ENCODE results near the gene MARCHF5. TPM values are rescaled to one million over a fixed set of nuclear protein-coding genes. Genes with fewer than 3 reads are reported as not detected.

MARCHF5 gene
- total RNA-seq, 1 experiment from 2014 or later: 32.2 TPM

GRCh38 chr10:92284112-92284704 is 6.8 kb upstream of the MARCHF5 start:
- DNase-seq (ENCODE audit: low spot score) (no peak), ATAC-seq (no peak)
- Mint-ChIP-seq H3K27ac (peak overlapping the region; percentile 17; the same call in 1 of the 2 replicates), H3K4me3 (no peak overlapping the region), H3K4me1 (no peaks in the 10 kb centered on the region), H3K27me3 (ENCODE audit: low read depth) (no peaks in the 10 kb centered on the region), H3K9me3 (no peaks in the 10 kb centered on the region), H3K36me3 (no peaks in the 10 kb centered on the region)
- CTCF ChIA-PET: no interaction called here
- POLR2A ChIA-PET: no interaction called here
- TF ChIP-seq FOXK1 (CRISPR knock-in tag; IDR thresholded peaks at IDR 0.05): no peak

- ChIA-PET CTCF (interaction anchor here (0.6 to 3.2 kb wide), 22 partner anchors 10 to 649 kb away, joined by 3 to 21 read pairs (median 4); no protein-coding TSS in a partner anchor), POLR2A (interaction anchor here (0.5 to 1.2 kb wide), 7 partner anchors 44 to 202 kb away, joined by 3 to 8 read pairs (median 4); no protein-coding TSS in a partner anchor)
- Mint-ChIP-seq H3K27me3 (ENCODE audit: low read depth) (no peaks in the 10 kb centered on the region), H3K9me3 (no peaks in the 10 kb centered on the region), H3K36me3 (0 out of 2 replicates have a peak, but pooled peaks cover 8% of the 10 kb centered on the region), H3K4me3 (peak overlapping the region; percentile 95), H3K27ac (peak overlapping the region; percentile 93), H3K4me1 (peaks cover 20% of the 10 kb centered on the region)
- TF ChIP-seq ETV6 (CRISPR knock-in tag; IDR thresholded peaks at IDR 0.05) (no peak), AR (CRISPR knock-in tag; IDR thresholded peaks at IDR 0.05) (no peak), SOX15 (CRISPR knock-in tag; IDR thresholded peaks at IDR 0.05) (no peak), ZNF138 (CRISPR knock-in tag; conservative IDR thresholded peaks at IDR 0.05) (no peak), ZNF423 (CRISPR knock-in tag; IDR thresholded peaks at IDR 0.05) (no peak), USF1 (CRISPR knock-in tag; IDR thresholded peaks at IDR 0.05) (no peak), OVOL2 (CRISPR knock-in tag; IDR thresholded peaks at IDR 0.05; ENCODE audit: borderline replicate concordance) (no peak), JAZF1 (CRISPR knock-in tag; IDR thresholded peaks at IDR 0.05) (no peak), USF2 (CRISPR knock-in tag; IDR thresholded peaks at IDR 0.05) (no peak), ATF3 (CRISPR knock-in tag; conservative IDR thresholded peaks at IDR 0.05) (no peak), CREB1 (CRISPR knock-in tag; IDR thresholded peaks at IDR 0.05) (no peak), ZNF232 (CRISPR knock-in tag; IDR thresholded peaks at IDR 0.05) (no peak), NR2C2 (CRISPR knock-in tag; IDR thresholded peaks at IDR 0.05) (no peak), TCF7 (CRISPR knock-in tag; IDR thresholded peaks at IDR 0.05; ENCODE audit: low read depth) (no peak), STAT6 (CRISPR knock-in tag; conservative IDR thresholded peaks at IDR 0.05; ENCODE audit: low read depth) (no peak), TEAD1 (CRISPR knock-in tag; IDR thresholded peaks at IDR 0.05) (no peak), PRDM15 (CRISPR knock-in tag; IDR thresholded peaks at IDR 0.05) (no peak), ZNF512 (CRISPR knock-in tag; IDR thresholded peaks at IDR 0.05; ENCODE audit: borderline replicate concordance) (no peak), KAT7 (CRISPR knock-in tag; IDR thresholded peaks at IDR 0.05; ENCODE audit: borderline replicate concordance) (no peak)
- DNase-seq (ENCODE audit: low spot score) (no peak), ATAC-seq (peak; percentile 5)
Observed at GRCh38 chr10:92290076-92290836, 711 bp upstream of the MARCHF5 start.
